HepG2 (cell line): ENCODE data around the gene CISD1. TPM values are rescaled to one million over a fixed set of nuclear protein-coding genes. Genes with fewer than 3 reads are reported as not detected.
A peak's percentile ranks its signal among the peaks of the same experiment; 100 is the strongest.

Experiments used
- ATM ChIP-seq: fragments of 450-650 bp; IDR thresholded peaks from 2 replicates; pipeline ENCODE4 v1.7.1; 2017; ENCODE audit warnings: mild to moderate bottlenecking, borderline replicate concordance
- ATRX ChIP-seq: sonication (generic); formaldehyde crosslinking; IDR thresholded peaks from 2 replicates; pipeline ENCODE4 v1.4.0; 2020; ENCODE audit warnings: missing genetic modification reagents, borderline replicate concordance
- E2F5 ChIP-seq: sonication (generic); formaldehyde crosslinking; conservative IDR thresholded peaks from 2 replicates; pipeline ENCODE4 v1.4.0; 2020; ENCODE audit warnings: missing genetic modification reagents
- ELF3 ChIP-seq: IDR thresholded peaks from 2 replicates; pipeline ENCODE4 v1.6.1; 2016; ENCODE audit warnings: missing genetic modification reagents, missing compliant biosample characterization
- GATA4 ChIP-seq: sonication (generic); IDR thresholded peaks from 2 replicates; pipeline ENCODE4 v1.6.1; 2016; ENCODE audit warnings: antibody characterized with exemption, low read depth, borderline replicate concordance
- KDM3A ChIP-seq: IDR thresholded peaks from 2 replicates; pipeline ENCODE4 v1.6.1; 2018; ENCODE audit warnings: low read depth, missing compliant biosample characterization
- PHF20 ChIP-seq: sonication (generic); formaldehyde crosslinking; IDR thresholded peaks from 2 replicates; pipeline ENCODE4 v1.5.0; 2020; ENCODE audit warnings: mild to moderate bottlenecking, missing genetic modification reagents
- RBFOX2 ChIP-seq: fragments of 200-400 bp; formaldehyde crosslinking; IDR thresholded peaks from 2 replicates; pipeline ENCODE4 v1.6.1; 2017; ENCODE audit warnings: low read depth, mild to moderate bottlenecking, low read length
- SMAD9 ChIP-seq: sonication (generic); formaldehyde crosslinking; IDR thresholded peaks from 2 replicates; pipeline ENCODE4 v1.5.1; 2020; ENCODE audit warnings: mild to moderate bottlenecking, missing genetic modification reagents
- SP140L ChIP-seq: sonication (generic); formaldehyde crosslinking; IDR thresholded peaks from 2 replicates; pipeline ENCODE4 v1.4.0; 2020; ENCODE audit warnings: missing genetic modification reagents, borderline replicate concordance
- TFAP4 ChIP-seq: sonication (generic); IDR thresholded peaks from 2 replicates; pipeline ENCODE4 v1.6.1; 2016; ENCODE audit warnings: low read depth, borderline replicate concordance
- TRIM22 ChIP-seq: fragments of 450-650 bp; IDR thresholded peaks from 2 replicates; pipeline ENCODE4 v1.6.1; 2017
- ZMAT3 ChIP-seq: sonication (generic); formaldehyde crosslinking; conservative IDR thresholded peaks from 2 replicates; pipeline ENCODE4 v1.7.0; 2021; ENCODE audit warnings: missing genetic modification reagents
- ZNF143 ChIP-seq: sonication (generic); formaldehyde crosslinking; IDR thresholded peaks from 2 replicates; pipeline ENCODE4 v1.4.0; 2020; ENCODE audit warnings: missing genetic modification reagents
- ZNF180 ChIP-seq: sonication (generic); formaldehyde crosslinking; IDR thresholded peaks from 2 replicates; pipeline ENCODE4 v1.4.0; 2020; ENCODE audit warnings: low read depth, missing genetic modification reagents, borderline replicate concordance
- ZNF430 ChIP-seq: sonication (generic); formaldehyde crosslinking; IDR thresholded peaks from 2 replicates; pipeline ENCODE4 v1.9.0; 2021; ENCODE audit warnings: mild to moderate bottlenecking, missing genetic modification reagents
- ZNF446 ChIP-seq: sonication (generic); formaldehyde crosslinking; IDR thresholded peaks from 2 replicates; pipeline ENCODE4 v1.5.0; 2020; ENCODE audit warnings: mild to moderate bottlenecking, missing genetic modification reagents
- ZNF512 ChIP-seq: sonication (generic); formaldehyde crosslinking; IDR thresholded peaks from 2 replicates; pipeline ENCODE4 v1.4.0; 2020; ENCODE audit warnings: mild to moderate bottlenecking, missing genetic modification reagents
- ZNF687 ChIP-seq: sonication (generic); formaldehyde crosslinking; IDR thresholded peaks from 2 replicates; pipeline ENCODE4 v1.5.1; 2020; ENCODE audit warnings: mild to moderate bottlenecking, missing genetic modification reagents, moderate library complexity
- ZNF879 ChIP-seq: sonication (generic); formaldehyde crosslinking; IDR thresholded peaks from 2 replicates; pipeline ENCODE4 v1.8.1; 2023; ENCODE audit warnings: missing genetic modification reagents
- polyA plus RNA-seq, 8 experiments: library from polyadenylated mRNA; depleted of rRNA in 3 of 8; stranded (reverse) in 7 of 8; unstranded in 1 of 8; fragments of >200 nt; fragmentation: Illumina TruSeq in 4 of 8; extraction: Trizol in 4 of 8; gene quantifications; 2 replicates each; pipeline versions ENCODE4 v1.2.1 to v1.2.3, GENCODE V29; 2011 to 2016; ENCODE audit warnings: low read depth in 4 of 8, missing spikeins in 1 of 8, mixed read lengths in 1 of 8; ENCODE audit not compliant: insufficient read depth in 1 of 8
- total RNA-seq, 5 experiments: library from RNA; depleted of rRNA; stranded (reverse); fragments of >200 nt; fragmentation: Illumina TruSeq; extraction: Trizol; gene quantifications; 2 replicates each; pipeline ENCODE4 v1.2.3, GENCODE V29; 2016; ENCODE audit warnings: low read depth in 1 of 5

The CISD1 gene
- total and polyA plus RNA-seq, 2 of the 13 experiments (the other 11 are each of a cell fraction or from before 2014, with no cell fraction given): 63.4 to 78.9 TPM

- TF ChIP-seq E2F5 (peak; percentile 70; the same call in 1 of the 2 replicates), ATRX (CRISPR knock-in tag) (no peak), ATM (no peak), ZMAT3 (CRISPR knock-in tag) (peak; percentile 98), ZNF143 (CRISPR knock-in tag) (peak; percentile 48), SP140L (CRISPR knock-in tag) (peak; percentile 80; the same call in 1 of the 2 replicates), TRIM22 (no peak), GATA4 (no peak), ZNF430 (peak; percentile 99), ZNF446 (CRISPR knock-in tag) (peak; percentile 84; the same call in 1 of the 2 replicates), ZNF687 (peak; percentile 100), ZNF180 (CRISPR knock-in tag) (no peak), PHF20 (CRISPR knock-in tag) (peak; percentile 69), ZNF879 (CRISPR knock-in tag) (peak; percentile 93; the same call in 1 of the 2 replicates), SMAD9 (no peak), RBFOX2 (peak; percentile 95), KDM3A (CRISPR knock-in tag) (peak; percentile 93), ZNF512 (CRISPR knock-in tag) (peak; percentile 24; the same call in 1 of the 2 replicates), TFAP4 (no peak), ELF3 (peak; percentile 96)
Measured at GRCh38 chr10:58268946-58269781, at the start of gene CISD1 (continued).
